ENCODE results near the gene OR5A2. TPM values are rescaled to one million over a fixed set of nuclear protein-coding genes. Genes with fewer than 3 reads are reported as not detected.

The OR5A2 gene
- total and polyA plus RNA-seq, 10 of the 15 experiments (the other 5 are each of a cell fraction or from before 2014, with no cell fraction given) = not detected

- no peaks in the 10 kb centered on the region for H4K20me1 ChIP-seq (ENCODE audit: control insufficient read depth, insufficient read depth)
- FAIRE-seq = no peak
- ATAC-seq = no peak
Observed at GRCh38 chr11:59417023-59417422, 9.2 kb downstream of the OR5A2 start.

More at GRCh38 chr11:59417023-59417422, 9.2 kb downstream of the OR5A2 start:
- no peak overlapping the region for H2AFZ ChIP-seq (ENCODE audit: control insufficient read depth, low read depth, low read length)
- no peak overlapping the region for H3K4me3 ChIP-seq
- H3K4me2 ChIP-seq (ENCODE audit: control insufficient read depth, insufficient read depth) = no peak overlapping the region
- TF ChIP-seq EP300 (IDR thresholded peaks at IDR 0.05; ENCODE audit: borderline replicate concordance in 1 of 2, control insufficient read depth in 1 of 2, low read depth in 2 of 2, low read length in 2 of 2) (no peak), CREM (IDR thresholded peaks at IDR 0.05; ENCODE audit: low read depth) (no peak), ZZZ3 (IDR thresholded peaks at IDR 0.05; ENCODE audit: control insufficient read depth, insufficient read length, low read depth) (no peak), IRF4 (IDR thresholded peaks at IDR 0.05; ENCODE audit: low read depth, low read length) (no peak), CBX3 (IDR thresholded peaks at IDR 0.05; ENCODE audit: borderline replicate concordance, low read depth) (no peak), BACH1 (IDR thresholded peaks at IDR 0.05; ENCODE audit: borderline replicate concordance) (no peak)
- TF ChIP-seq, protein P1, sequence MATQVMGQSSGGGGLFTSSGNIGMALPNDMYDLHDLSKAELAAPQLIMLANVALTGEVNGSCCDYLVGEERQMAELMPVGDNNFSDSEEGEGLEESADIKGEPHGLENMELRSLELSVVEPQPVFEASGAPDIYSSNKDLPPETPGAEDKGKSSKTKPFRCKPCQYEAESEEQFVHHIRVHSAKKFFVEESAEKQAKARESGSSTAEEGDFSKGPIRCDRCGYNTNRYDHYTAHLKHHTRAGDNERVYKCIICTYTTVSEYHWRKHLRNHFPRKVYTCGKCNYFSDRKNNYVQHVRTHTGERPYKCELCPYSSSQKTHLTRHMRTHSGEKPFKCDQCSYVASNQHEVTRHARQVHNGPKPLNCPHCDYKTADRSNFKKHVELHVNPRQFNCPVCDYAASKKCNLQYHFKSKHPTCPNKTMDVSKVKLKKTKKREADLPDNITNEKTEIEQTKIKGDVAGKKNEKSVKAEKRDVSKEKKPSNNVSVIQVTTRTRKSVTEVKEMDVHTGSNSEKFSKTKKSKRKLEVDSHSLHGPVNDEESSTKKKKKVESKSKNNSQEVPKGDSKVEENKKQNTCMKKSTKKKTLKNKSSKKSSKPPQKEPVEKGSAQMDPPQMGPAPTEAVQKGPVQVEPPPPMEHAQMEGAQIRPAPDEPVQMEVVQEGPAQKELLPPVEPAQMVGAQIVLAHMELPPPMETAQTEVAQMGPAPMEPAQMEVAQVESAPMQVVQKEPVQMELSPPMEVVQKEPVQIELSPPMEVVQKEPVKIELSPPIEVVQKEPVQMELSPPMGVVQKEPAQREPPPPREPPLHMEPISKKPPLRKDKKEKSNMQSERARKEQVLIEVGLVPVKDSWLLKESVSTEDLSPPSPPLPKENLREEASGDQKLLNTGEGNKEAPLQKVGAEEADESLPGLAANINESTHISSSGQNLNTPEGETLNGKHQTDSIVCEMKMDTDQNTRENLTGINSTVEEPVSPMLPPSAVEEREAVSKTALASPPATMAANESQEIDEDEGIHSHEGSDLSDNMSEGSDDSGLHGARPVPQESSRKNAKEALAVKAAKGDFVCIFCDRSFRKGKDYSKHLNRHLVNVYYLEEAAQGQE (IDR thresholded peaks at IDR 0.05; ENCODE audit: low read depth, low read length) = no peak
- ChIA-PET RAD21 (ENCODE audit: unreplicated experiment) (interaction anchor here (1.3 kb wide), 1 partner anchor 246 kb away, joined by 3 read pairs; no protein-coding TSS in a partner anchor), POLR2A (no interaction called here), SMC1A (ENCODE audit: uncharacterized antibody, unreplicated experiment) (interaction anchor here (0.5 to 0.8 kb wide), 2 partner anchors 13 to 604 kb away, joined by 3 to 4 read pairs; no protein-coding TSS in a partner anchor), CTCF (interaction anchor here (1.4 to 2.7 kb wide), 2 partner anchors 13 to 231 kb away, joined by 3 to 16 read pairs; no protein-coding TSS in a partner anchor)
- no peak overlapping the region for H3K27ac ChIP-seq (ENCODE audit: control insufficient read depth, insufficient read depth)
- no peaks in the 10 kb centered on the region for H3K4me1 ChIP-seq (ENCODE audit: control insufficient read depth, insufficient read depth, low read length)
- DNase-seq (ENCODE audit: low read depth, low spot score) = no peak
- H3K9me3 ChIP-seq (replicated peaks; ENCODE audit: control insufficient read depth, insufficient read depth, low read length) = no peaks in the 10 kb centered on the region; the same call in 2 of the 3 replicates
- no peaks in the 10 kb centered on the region for H3K36me3 ChIP-seq (ENCODE audit: control insufficient read depth in 2 of 2, insufficient read depth in 2 of 2, low read length in 1 of 2)
- H3K79me2 ChIP-seq (ENCODE audit: control insufficient read depth, insufficient read depth, low read length) = no peaks in the 10 kb centered on the region
- 12% methylated on average over 5 of the region's 5 CpGs for WGBS (ENCODE audit: insufficient coverage, insufficient replicate concordance, low lambda C conversion rate, missing lambda C conversion rate)
- no peaks in the 10 kb centered on the region for H3K27me3 ChIP-seq (replicated peaks in 1 of 2; ENCODE audit: control insufficient read depth in 2 of 2, insufficient read depth in 2 of 2, low read length in 1 of 2)
- in situ Hi-C loops (cut with MboI) (no loop called here), intact Hi-C loops (cut with micrococcal nuclease; ENCODE audit: unreplicated experiment) (no loop called here)
- no peak overlapping the region for H3K9ac ChIP-seq (ENCODE audit: control insufficient read depth, insufficient read depth, low read length)
- no TSS peak for BruUV-seq (replicated peaks)

All from GM12878 (cell line).